ENCODE measurements around the gene DPM3. TPM values are rescaled to one million over a fixed set of nuclear protein-coding genes. Genes with fewer than 3 reads are reported as not detected.

DPM3 gene
- total RNA-seq, 1 donor from 2014 or later: 28.6 TPM

DNA sequence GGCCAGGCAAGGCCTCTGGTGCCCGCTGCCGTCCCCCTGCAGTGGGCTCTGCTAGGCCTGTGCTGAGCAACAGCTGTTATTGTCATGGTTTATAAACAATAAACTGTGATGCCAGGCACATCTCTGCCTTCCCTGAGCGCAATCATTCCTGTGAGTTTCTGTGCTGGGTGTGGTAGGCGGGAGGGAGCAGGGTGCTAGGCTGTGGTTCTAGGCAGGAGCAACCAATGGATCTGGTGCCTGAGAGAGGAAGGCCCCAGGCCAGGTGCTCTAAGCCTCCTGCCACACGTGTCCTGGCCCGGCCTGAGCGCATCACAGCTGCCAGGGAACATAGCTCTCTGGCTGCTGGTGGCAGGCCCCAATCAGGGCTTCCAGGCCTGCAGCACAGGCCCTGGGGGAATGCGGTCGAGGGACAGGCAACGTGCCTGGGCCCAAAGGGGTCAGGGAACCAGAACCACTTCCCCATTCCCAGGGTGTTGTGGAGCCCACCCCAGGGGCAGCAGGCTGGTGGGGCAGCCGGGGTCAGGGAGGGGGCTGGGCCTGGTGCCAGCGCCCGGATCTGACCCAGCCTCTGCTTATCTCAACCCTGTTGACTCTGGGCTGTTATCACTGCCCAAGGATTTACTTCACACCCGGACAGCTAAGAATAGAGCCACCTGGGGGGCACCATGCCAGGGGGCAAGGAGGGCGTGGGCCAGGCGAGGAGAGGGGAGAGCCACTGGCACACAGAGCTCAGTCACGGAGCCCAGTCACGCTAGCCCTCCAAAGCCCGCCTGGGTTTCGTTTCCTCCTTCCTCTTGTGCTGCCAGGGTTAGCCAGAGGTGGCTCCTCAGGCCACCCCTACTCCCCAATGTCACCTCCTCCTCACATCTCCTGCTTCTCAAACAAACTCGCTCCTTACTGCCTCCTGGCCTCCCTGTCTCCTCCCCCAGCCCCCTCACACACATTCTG, 44.8 kb upstream of the DPM3 start:
- DNase-seq (ENCODE audit: low read depth): no peak
- TF ChIP-seq, protein P1, sequence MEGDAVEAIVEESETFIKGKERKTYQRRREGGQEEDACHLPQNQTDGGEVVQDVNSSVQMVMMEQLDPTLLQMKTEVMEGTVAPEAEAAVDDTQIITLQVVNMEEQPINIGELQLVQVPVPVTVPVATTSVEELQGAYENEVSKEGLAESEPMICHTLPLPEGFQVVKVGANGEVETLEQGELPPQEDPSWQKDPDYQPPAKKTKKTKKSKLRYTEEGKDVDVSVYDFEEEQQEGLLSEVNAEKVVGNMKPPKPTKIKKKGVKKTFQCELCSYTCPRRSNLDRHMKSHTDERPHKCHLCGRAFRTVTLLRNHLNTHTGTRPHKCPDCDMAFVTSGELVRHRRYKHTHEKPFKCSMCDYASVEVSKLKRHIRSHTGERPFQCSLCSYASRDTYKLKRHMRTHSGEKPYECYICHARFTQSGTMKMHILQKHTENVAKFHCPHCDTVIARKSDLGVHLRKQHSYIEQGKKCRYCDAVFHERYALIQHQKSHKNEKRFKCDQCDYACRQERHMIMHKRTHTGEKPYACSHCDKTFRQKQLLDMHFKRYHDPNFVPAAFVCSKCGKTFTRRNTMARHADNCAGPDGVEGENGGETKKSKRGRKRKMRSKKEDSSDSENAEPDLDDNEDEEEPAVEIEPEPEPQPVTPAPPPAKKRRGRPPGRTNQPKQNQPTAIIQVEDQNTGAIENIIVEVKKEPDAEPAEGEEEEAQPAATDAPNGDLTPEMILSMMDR (conservative IDR thresholded peaks at IDR 0.05; ENCODE audit: low read depth, low read length): no peak
- no peak overlapping the region for H3K4me3 ChIP-seq (ENCODE audit: low read depth, low read length)

DNA sequence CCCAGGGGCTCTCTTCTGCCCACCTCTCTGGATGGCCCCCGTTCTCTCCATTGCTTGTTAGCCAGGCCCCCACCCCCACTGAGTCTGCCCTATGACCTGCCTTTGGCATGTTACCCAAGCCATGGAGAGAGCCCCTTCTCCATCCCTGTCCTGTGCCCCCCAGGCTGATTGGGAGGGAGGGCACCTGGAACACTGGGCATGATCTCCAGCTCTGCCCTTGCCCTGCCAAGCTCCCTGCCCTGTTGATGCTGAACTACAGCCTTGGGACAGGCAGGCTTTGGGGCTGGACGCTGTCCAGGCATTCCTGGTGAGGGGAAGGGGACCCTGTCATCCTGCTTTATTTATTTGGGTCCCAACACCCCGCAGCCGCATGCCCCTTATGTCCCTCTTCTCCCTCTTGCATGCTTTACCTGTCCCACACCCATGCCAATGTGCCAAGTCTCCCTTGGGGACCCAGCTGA, 44.0 kb upstream of the DPM3 start:
- H3K4me3 ChIP-seq (ENCODE audit: low read depth, low read length): no peak overlapping the region
- TF ChIP-seq, protein P1 (conservative IDR thresholded peaks at IDR 0.05; ENCODE audit: low read depth, low read length): no peak
- DNase-seq (ENCODE audit: low read depth): no peak

DNA sequence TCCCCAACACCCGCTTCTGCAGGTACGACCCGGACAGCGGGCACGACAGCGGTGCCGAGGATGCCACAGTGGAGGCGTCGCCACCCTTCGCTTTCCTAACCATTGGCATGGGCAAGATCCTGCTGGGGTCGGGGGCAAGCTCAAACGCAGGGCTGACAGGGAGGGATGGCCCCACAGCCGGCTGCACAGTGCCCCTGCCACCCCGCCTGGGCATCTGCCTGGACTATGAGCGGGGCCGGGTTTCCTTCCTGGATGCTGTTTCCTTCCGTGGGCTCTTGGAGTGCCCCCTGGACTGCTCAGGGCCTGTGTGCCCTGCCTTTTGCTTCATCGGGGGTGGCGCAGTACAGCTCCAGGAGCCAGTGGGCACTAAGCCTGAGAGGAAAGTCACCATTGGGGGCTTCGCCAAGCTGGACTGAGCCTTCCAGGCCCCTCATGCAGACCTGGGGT, 43.5 kb upstream of the DPM3 start:
- no peak overlapping the region for H3K4me3 ChIP-seq (ENCODE audit: low read depth, low read length)
- TF ChIP-seq, protein P1 (conservative IDR thresholded peaks at IDR 0.05; ENCODE audit: low read depth, low read length): no peak
- DNase-seq (ENCODE audit: low read depth): no peak

DNA sequence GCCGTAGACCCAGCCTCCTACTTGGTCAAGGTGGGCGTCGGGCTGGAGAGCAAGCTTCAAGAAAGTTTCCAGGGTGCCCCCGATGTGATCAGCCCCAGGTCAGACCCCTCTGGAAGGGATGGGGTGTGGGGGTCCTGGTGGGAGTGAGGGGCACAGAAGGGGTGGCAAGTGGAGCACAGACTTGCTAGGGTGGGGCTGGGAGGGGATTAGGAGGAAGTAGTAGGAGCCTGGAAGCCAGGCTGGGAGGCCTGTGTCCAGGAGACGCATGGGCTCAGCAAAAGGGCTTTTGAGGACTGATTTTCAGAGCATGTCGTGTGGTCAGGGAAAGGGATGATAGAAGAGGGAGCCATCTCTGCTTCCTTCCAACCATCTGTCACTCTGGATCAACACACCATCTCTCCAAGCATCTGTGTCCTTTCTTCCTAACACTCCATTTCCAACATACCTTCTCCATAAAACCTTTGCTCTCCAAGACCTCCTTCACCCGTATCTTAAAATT, 41.8 kb upstream of the DPM3 start:
- TF ChIP-seq, protein P1 (conservative IDR thresholded peaks at IDR 0.05; ENCODE audit: low read depth, low read length): no peak
- no peak for DNase-seq (ENCODE audit: low read depth)
- no peak overlapping the region for H3K4me3 ChIP-seq (ENCODE audit: low read depth, low read length)

DNA sequence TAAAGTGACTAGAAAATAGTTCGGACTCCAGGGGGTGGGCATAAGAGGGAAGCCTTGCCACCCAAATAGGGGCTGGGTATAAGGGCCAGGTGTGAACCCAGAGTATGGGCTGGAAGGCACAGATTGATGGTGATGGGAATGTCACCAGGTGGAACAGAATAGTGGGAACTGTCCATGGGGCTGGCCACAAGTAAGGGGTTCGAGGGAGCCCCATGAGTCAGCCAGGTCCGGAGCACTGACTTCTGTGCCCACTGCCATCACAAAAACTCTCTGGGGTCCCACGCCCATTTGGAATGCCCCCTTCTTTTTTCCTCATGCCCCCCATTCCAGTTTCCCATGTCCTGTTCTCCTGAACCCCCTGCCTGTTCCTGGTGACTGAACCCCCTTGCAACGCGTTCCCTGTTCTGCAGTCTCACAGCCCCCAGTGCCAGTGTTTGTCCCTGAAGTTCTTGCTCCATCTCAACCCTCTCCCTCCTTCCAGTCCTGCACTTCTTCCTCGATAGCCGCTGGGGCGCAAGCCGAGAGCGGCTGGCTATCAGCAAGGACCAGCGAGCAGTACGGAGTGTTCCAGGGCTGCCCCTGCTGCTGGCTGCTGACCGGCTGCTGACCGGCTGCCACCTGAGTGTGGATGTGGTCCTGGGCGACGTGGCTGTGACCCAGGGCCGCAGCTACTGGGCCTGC, 41.2 kb upstream of the DPM3 start:
- TF ChIP-seq, protein P1 (conservative IDR thresholded peaks at IDR 0.05; ENCODE audit: low read depth, low read length): no peak
- H3K4me3 ChIP-seq (ENCODE audit: low read depth, low read length): no peak overlapping the region
- no peak for DNase-seq (ENCODE audit: low read depth)

DNA sequence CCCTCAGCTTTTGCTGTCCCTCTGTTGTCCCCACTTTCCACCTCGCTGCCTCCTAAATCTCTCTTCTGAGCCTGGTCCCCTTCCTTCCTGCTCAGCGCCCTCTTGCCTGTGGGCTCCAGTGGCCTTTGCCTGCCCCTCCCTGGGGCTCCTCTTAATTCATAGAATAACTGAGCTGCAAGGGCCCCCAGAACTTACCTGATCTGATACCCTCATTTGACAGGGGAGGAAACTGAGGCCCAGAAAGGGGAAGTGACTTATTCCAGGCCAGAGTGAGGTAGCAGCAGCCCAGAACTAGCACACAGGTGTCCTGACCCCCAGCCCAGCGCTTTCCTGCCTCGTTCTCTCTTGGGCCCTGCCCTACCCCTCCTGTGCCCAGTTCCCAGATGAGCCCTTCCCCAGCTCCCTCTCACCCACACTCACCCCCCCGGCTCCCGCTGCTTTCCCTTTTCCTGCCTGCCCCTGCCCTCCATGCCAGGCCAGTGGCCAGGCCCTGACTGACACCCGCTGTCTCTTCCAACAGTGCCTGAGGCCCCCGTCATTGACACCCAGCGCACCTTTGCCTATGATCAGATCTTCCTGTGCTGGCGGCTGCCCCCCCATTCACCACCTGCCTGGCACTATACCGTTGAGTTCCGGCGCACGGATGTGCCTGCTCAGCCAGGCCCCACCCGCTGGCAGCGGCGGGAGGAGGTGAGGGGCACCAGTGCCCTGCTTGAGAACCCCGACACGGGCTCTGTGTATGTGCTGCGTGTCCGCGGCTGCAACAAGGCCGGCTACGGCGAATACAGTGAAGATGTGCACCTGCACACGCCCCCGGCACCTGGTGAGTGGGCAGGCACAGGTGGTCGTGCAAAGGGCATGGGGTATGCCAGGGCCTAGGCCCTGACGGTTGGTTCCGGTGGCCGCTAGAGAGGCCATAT, 39.0 kb upstream of the DPM3 start:
- no peak overlapping the region for H3K4me3 ChIP-seq (ENCODE audit: low read depth, low read length)
- DNase-seq (ENCODE audit: low read depth): no peak

More for the DNA sequence above, 39.0 kb upstream of the DPM3 start:
- TF ChIP-seq, protein P1 (conservative IDR thresholded peaks at IDR 0.05; ENCODE audit: low read depth, low read length): no peak

Measured in epithelial cell of proximal tubule (primary cell).